Neural progenitor cell (in vitro differentiated cells): Measurements from ENCODE around the gene UTP11.

Source experiments
- CTCF ChIP-seq: fragments of 200-600 bp; sonication (generic); IDR thresholded peaks from 2 replicates; pipeline ENCODE4 v1.5.1; 2017; ENCODE audit warnings: antibody characterized with exemption, mild to moderate bottlenecking
- EZH2 ChIP-seq: fragments of 200-600 bp; sonication (generic); IDR thresholded peaks from 2 replicates; pipeline ENCODE4 v1.6.1; 2017; ENCODE audit warnings: antibody characterized with exemption, mild to moderate bottlenecking, moderate library complexity

GRCh38 chr1:38072858-38073257, 60.3 kb downstream of the UTP11 start:
- TF ChIP-seq CTCF (no peak), EZH2 (no peak)
